Measurements from ENCODE around the gene MBP.

The MBP gene

DNA sequence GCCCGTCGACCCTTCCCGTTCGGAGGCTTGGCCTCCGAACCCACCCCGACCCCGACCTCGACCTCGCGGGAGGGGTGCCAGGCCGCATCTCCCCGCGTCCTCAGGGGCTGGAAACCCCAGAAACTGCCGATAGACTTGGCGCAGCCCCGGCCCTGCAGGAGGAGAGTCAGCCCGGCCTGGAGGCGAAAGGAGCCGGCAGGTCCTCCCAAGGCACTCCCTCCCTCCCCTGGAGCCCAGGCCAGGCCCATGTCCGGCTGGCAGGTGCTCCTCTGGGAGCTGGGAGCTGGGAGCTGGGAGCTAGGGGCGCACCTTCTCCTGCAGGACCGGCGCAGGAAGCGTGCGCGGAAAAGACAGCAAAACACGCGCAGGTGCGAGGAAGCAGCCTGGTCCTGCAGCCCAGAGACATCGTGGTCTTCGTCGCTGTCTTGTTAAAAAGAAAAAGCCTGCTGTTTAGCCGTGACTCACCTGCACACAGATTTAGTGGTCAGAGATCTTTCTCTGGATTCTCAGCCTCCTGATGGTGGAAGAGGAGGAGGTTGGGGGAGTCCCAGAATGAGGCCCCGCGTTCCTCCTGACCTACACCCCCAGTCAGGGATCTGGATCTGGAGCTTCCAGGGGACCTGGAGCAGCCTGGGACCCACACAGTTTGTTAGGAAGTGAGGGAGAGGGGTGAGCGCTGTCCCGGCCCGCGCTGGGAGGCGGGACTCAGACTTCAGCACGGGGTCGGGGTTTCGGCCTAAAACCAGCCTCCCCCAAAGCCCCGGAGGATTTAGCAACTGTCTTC is 660 bp upstream of the MBP start:
- DNase-seq = no peak

- DNase-seq = no peak
These were observed 773 bp downstream of the MBP start for GRCh38 chr18:77131652-77132368.

DNA sequence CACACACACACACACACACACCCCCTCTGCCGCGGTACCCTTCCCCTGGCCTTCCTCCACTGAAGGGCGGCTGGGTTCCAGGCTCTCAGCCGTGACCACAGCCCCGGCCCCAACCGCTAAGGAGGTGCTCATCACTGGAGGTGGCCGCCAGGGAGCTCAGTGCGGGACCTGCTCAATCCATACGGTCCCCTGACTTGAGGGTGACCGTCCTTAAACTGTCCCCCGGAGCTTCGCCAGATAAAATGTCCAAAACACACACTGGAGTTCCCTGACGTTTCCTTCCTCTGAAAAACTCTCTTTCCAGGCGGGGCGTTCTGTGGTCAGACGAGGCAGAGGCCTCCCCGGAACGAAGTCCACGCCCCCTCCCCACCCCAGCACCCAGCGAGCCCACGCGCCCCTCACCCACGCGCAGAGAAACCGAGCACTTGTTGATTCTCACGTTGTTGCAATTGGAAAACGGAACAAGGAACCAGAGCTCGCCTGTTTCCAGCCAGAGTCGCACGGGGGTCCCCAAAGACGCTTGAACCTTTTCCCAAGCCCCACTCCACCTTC is 1.4 kb downstream of the MBP start:
- DNase-seq = no peak

- DNase-seq = no peak
These were observed 2.1 kb downstream of the MBP start for GRCh38 chr18:77130229-77131099.

- DNase-seq = peak; percentile 10
These were observed 3.4 kb downstream of the MBP start for GRCh38 chr18:77129150-77129551.

DNA sequence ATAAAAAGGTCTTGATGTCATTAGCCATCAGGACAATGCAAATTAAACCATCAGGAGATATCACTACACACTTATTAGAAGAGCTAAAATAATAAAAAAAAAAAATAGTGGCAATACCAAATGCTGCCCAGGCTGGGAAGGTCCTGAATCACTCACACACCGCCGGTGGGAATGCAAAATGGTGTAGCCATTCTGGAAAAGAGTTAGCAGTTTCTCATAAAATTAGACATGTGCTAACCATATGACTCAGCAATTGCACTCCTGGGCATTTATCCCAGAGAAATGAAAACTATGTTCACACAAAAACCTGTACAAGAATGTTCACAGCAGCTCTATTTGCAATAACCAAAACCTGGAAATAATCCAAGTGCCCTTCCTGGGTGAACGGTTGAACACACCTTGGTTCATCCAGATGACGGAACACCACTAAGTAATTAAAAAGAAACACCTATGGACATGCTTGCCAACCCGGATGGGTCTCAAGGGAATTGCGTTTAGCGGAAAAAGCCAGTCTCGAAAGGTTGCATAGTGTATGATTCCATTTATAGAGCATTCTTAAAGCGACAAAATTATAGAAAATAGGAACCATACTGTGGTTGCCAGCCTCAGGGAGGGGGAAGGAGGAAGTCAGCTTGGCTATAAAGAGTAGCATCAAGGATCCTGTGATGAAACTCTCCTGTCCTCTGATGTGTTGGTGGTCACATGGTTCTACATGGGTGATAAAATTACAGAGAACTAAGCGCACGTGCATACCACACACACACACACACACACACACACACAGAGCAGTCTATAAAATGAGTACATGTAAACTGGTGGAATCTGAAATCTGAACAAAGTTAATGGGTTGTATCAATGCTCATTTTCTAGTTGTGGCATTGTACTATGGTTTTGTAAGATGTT is 4.6 kb downstream of the MBP start:
- DNase-seq = peak; percentile 38

GRCh38 chr18:77124452-77124922 is 8.1 kb downstream of the MBP start:
- DNase-seq = no peak

- no peak for DNase-seq
These were observed 9.0 kb downstream of the MBP start for GRCh38 chr18:77123320-77124231.

DNA sequence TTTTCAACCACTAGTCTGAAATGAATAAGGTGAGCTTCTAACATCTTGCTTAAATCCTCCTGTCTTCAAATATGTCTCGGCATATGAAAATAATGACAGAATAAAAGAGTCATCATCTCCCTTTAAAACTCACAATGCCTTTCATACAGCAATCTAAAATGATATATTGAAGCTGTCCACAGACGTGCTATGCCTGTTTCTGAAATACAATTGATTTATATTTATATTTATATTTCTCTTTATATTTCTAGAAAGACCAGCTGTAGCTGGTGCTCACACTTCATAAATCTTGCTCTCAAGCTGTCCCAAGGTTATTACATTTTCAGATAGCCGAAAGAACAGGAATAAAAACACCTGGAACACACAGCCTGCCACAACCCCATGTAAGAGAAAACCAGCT is 11.1 kb downstream of the MBP start:
- DNase-seq = no peak

DNA sequence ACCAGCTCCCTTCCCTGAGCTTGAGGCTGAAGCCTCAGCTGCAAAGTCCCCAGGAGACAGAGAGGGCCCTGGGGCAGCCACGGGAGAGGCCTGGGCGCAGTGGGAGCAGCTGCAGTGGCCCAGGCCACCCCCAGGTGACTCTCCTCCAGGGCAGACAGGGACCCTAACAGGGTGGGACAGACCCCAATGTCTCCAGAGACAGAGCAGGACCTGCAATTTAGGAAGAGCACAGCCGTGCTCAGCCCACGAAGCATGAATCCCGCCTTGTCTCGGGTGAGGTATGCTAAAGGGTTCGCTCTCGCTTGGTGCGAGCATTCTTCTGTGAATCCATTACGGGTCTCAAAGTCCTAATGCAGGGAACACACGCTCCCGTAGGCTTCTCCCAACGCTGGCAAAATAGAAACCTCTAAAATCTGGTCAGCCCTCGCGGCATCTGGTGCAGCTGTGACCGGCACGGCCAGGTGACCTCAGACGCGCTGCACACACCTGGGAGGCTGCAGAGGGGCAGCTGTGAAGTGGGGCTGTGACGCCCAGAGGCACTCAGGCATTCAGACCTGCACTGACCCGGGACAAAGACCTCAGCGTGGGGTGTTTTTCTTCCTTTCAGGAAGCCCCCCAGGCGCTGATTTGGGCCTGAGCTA is 12.6 kb downstream of the MBP start:
- no peak for DNase-seq

- DNase-seq = no peak
These were observed 13.3 kb downstream of the MBP start for GRCh38 chr18:77119101-77119850.

DNA sequence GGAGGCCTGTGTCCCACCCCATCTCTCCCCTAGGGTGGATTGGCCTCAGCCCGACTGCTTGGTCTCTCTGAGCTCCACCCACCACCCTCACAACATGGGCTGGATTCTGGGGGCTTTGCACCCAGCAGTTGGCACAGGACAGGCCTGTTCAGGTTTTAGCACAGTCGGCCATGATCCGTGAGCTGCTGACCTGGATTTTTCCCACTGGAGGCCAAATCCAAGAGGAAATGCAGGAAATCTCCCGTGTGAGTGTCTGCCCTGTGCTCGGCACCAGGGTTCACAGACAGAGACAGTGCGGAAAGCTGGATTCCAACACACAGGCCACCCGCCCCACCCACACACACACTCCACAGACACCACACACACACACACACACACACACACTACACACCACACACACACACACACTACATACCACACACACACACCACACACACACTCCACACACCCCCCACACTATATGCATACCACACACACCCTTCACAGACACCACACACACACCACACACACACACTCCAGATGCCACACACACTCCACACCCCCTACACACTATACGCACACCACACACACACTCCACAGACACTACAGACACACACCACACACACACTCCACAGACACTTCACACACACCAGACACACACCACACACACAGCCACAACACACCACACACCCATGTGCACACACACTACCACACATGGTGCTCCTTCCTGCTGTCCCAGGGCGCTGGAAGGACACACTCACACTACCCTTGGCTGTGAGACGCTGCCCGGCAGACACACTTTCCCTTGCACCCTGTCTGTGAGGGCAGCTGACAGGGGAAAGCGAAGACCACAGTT is 14.1 kb downstream of the MBP start:
- DNase-seq = no peak

- DNase-seq = no peak
These were observed 16.1 kb downstream of the MBP start for GRCh38 chr18:77116201-77117080.

- no peak for DNase-seq
These were observed 17.2 kb downstream of the MBP start for GRCh38 chr18:77115192-77115953.

GRCh38 chr18:77114415-77115191 is 18.0 kb downstream of the MBP start:
- DNase-seq = no peak

DNA sequence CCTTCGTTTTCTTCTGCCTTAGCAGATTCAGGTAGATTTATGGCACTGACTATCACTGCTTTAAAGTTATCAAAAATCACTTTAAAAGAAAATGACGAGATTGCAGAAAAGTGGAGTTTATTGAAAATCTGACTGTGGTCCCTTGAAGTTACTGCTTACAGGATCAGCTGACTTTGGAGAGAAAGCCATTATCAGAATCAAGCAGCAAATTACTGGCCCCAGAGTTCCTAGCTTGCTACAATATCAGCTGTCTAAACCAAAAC is 18.5 kb downstream of the MBP start:
- DNase-seq = no peak

Data from NCI-H446 treated with DMSO at 0.1 percent for 48 hours (cell line).